Suprapubic skin (tissue), 4 donors: Measurements from ENCODE around the gene NET1. TPM values are rescaled to one million over a fixed set of nuclear protein-coding genes. Genes with fewer than 3 reads are reported as not detected.

ENCODE experiments used
- DNase-seq, 2 donors: peaks; one replicate each; pipeline ENCODE4 v3.0.0-alpha.2; 2019; ENCODE audit warnings: low spot score in 2 of 2
- H3K27ac ChIP-seq: fragments of 200-600 bp; sonication (generic); one replicate; pipeline ENCODE4 v1.5.1; 2019
- H3K27me3 ChIP-seq: fragments of 200-600 bp; sonication (generic); one replicate; pipeline ENCODE4 v1.5.1; 2019
- H3K36me3 ChIP-seq: fragments of 200-600 bp; sonication (generic); one replicate; pipeline ENCODE4 v1.5.1; 2019
- H3K4me1 ChIP-seq: fragments of 200-600 bp; sonication (generic); one replicate; pipeline ENCODE4 v1.5.1; 2019
- H3K4me3 ChIP-seq: fragments of 200-600 bp; sonication (generic); one replicate; pipeline ENCODE4 v1.5.1; 2019; ENCODE audit warnings: mild to moderate bottlenecking
- H3K9me3 ChIP-seq: fragments of 200-600 bp; sonication (generic); one replicate; pipeline ENCODE4 v1.5.1; 2019
- EP300 ChIP-seq: sonication (generic); formaldehyde crosslinking; IDR thresholded peaks from one replicate; pipeline ENCODE4 v1.6.1; 2017; ENCODE audit warnings: antibody characterized with exemption
- POLR2A ChIP-seq, 2 donors: fragments of 450-650 bp; IDR thresholded peaks; one replicate each; pipeline ENCODE4 v1.6.1; 2017; ENCODE audit warnings: antibody characterized with exemption in 2 of 2, mild to moderate bottlenecking in 2 of 2, moderate library complexity in 2 of 2
- POLR2AphosphoS5 ChIP-seq, 3 donors: sonication (generic); formaldehyde crosslinking; IDR thresholded peaks; one replicate each; pipeline ENCODE4 v1.6.1; 2017; ENCODE audit warnings: antibody characterized with exemption in 3 of 3
- WGBS: methylation state at CpG from one replicate; pipeline ENCODE4 v1.1.5; 2018; 5-methylcytosine and 5-hydroxymethylcytosine counted together
- total RNA-seq, 4 donors: library from RNA; depleted of rRNA; stranded (reverse); fragments of >200 nt; gene quantifications; one replicate each; pipeline ENCODE4 v1.1.0, GENCODE V29; 2016
- TF ChIP-seq, protein P1 (sequence below), 2 donors: fragments of 200-600 bp in 1 of 2; fragments of 450-650 bp in 1 of 2; sonication (generic) in 1 of 2; IDR thresholded peaks; one replicate each; pipeline ENCODE4 v1.5.1; 2016 to 2019; ENCODE audit warnings: antibody characterized with exemption in 2 of 2, mild to moderate bottlenecking in 1 of 2, moderate library complexity in 1 of 2

Gene NET1
- total RNA-seq, 4 donors from 2014 or later, result 69.9 to 92.8 (median 76.2) TPM

DNA sequence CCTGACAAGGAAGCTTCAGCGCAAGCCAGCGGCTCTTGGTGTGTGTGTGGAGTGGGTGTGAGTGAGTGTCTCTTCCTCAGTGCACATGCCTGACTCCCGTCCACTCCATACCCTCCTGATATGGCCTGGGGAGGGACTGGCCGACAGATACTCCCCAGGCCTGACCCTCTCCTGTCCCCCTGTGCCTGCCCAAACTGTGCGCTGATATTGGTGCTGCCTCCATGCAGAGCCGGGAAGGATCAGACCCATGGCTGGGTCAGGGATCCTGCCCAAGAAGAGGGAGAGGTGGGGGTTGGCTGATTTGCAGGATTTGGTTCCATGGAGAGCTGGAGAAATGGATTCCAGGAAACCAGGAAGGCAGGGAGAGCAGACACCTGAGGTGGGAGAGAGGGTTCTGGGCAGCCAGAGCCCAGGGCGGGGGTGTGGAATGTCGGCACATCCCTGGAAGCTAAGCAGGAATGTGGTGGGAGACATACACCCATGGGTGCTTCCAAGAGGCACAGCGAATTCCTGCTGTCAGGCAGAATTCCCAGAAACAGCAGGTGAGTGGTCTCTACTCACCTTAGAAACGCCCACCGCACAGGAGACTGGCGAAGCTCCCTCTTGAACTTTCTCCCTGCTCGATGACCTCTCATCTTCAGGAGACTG lies 80.7 kb downstream of the NET1 start:
- peak in 1 of 2 donors; percentile 59 for DNase-seq
- 92% methylated on average over 9 of the region's 13 CpGs for WGBS
- H3K27ac ChIP-seq, result no peak overlapping the region
- no peaks in the 10 kb centered on the region for H3K27me3 ChIP-seq
- no peaks in the 10 kb centered on the region for H3K36me3 ChIP-seq
- H3K4me3 ChIP-seq, result no peak overlapping the region
- no peaks in the 10 kb centered on the region for H3K9me3 ChIP-seq
- TF ChIP-seq, protein P1, sequence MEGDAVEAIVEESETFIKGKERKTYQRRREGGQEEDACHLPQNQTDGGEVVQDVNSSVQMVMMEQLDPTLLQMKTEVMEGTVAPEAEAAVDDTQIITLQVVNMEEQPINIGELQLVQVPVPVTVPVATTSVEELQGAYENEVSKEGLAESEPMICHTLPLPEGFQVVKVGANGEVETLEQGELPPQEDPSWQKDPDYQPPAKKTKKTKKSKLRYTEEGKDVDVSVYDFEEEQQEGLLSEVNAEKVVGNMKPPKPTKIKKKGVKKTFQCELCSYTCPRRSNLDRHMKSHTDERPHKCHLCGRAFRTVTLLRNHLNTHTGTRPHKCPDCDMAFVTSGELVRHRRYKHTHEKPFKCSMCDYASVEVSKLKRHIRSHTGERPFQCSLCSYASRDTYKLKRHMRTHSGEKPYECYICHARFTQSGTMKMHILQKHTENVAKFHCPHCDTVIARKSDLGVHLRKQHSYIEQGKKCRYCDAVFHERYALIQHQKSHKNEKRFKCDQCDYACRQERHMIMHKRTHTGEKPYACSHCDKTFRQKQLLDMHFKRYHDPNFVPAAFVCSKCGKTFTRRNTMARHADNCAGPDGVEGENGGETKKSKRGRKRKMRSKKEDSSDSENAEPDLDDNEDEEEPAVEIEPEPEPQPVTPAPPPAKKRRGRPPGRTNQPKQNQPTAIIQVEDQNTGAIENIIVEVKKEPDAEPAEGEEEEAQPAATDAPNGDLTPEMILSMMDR (IDR thresholded peaks at IDR 0.05), result no peak
- no peak for TF ChIP-seq POLR2AphosphoS5 (IDR thresholded peaks at IDR 0.05)
- no peak for TF ChIP-seq EP300
- TF ChIP-seq POLR2A (IDR thresholded peaks at IDR 0.05), result no peak
- H3K4me1 ChIP-seq, result peaks cover 10% of the 10 kb centered on the region

DNA sequence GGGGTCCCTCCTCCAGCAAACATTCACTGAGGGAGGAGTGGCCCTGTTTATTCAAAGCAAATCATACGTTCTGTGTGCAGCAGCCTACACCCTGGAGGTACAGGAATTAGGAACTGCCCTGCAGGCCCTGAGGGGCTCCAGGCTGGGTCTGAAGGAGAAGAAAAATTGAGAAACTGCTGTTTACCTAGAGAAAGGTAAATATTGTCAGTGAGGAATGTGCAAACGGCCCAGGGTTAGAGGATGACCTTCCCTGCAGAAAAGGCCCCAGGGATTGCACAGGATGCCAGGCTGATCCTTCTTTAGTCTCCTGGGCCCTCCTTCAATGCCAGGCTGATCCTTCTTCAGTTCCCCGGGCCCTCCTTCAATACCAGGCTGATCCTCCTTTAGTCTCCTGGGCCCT lies 81.3 kb downstream of the NET1 start:
- no peaks in the 10 kb centered on the region for H3K36me3 ChIP-seq
- no peaks in the 10 kb centered on the region for H3K27me3 ChIP-seq
- TF ChIP-seq POLR2A (IDR thresholded peaks at IDR 0.05) (no peak), EP300 (no peak), POLR2AphosphoS5 (IDR thresholded peaks at IDR 0.05) (no peak)
- TF ChIP-seq, protein P1 (IDR thresholded peaks at IDR 0.05), result no peak
- H3K4me1 ChIP-seq, result peaks cover 16% of the 10 kb centered on the region
- WGBS, result 65% methylated on average over 3 of the region's 3 CpGs
- no peak overlapping the region for H3K4me3 ChIP-seq
- no peaks in the 10 kb centered on the region for H3K9me3 ChIP-seq
- no peak overlapping the region for H3K27ac ChIP-seq
- DNase-seq, result peak in 1 of 2 donors; percentile 37

DNA sequence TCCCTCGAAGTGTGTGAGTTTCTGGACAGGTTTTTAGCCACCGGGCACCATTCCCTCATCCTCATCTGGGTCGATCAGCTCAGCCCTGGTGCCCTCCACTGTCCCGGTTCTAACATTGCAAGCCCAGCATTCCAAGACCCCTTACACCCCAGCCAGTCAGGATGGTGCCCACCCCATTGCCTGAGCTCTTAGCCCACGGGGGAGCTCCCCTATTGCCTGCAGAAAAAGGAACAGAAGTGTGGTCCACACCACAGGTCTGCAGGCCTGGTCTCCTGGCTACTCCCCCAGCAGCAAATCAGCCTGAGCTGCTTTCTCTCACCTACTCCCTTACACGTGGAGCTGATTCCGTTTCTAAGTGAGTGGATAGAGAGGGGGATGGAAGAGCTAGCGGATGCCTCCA lies 82.3 kb downstream of the NET1 start:
- peaks cover 20% of the 10 kb centered on the region for H3K4me1 ChIP-seq
- WGBS, result 83% methylated on average over 8 of the region's 8 CpGs
- TF ChIP-seq POLR2A (IDR thresholded peaks at IDR 0.05), result no peak
- no peak for TF ChIP-seq EP300
- TF ChIP-seq POLR2AphosphoS5 (IDR thresholded peaks at IDR 0.05), result no peak
- TF ChIP-seq, protein P1 (IDR thresholded peaks at IDR 0.05), result no peak
- H3K36me3 ChIP-seq, result no peaks in the 10 kb centered on the region
- no peak overlapping the region for H3K4me3 ChIP-seq
- peak in 1 of 2 donors; percentile 59 for DNase-seq
- H3K27me3 ChIP-seq, result no peaks in the 10 kb centered on the region
- H3K27ac ChIP-seq, result no peak overlapping the region
- no peaks in the 10 kb centered on the region for H3K9me3 ChIP-seq

DNA sequence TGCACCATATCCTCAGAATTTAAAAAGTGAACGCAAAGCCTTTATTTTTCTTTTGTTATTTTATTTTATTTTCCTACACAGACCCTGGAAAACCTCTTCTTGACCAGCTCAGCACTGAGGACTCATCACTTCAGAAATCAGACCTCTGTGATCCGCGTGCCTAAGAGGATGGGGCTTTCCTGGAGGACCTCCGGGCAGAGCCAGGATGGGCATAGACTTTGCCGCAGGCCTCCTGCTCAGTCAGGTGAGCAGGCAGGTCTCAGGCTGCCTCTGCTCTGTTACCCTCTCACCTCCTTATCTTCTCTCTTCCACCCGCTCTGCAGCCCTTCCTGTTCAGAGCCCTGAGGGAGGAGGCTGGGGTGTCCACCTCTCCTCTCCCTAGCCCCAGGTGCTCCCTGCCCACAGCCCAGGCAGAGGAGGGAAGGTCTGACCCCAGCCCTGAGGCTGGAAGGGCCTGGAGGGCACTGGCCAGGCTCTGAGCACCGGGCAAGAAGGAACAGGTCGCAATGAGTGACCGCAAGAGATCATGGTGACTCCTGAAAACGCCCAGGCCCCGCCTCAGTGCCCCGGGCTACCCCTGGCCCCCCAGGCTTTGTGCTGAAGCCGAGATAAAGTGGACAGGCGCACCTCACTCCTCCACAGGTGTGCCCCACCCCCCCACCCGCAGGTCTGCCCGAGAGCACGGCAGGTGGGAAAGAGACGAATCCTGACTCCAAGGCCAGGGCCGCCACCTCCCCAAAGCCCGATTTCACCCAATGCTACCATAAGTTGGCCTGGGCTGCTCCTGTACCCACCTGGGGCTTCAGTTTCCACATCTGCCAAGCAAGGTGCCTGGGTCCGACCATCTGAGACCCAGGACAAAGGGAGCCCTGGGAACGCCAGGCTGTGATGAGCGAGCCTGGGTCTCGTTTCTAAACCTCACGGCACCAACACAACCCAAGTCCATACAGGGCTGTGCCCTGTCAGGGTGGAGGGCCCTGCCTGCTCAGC lies 84.2 kb downstream of the NET1 start:
- DNase-seq, result peak in 1 of 2 donors; percentile 71
- H3K27me3 ChIP-seq, result no peaks in the 10 kb centered on the region
- H3K4me1 ChIP-seq, result peaks cover 38% of the 10 kb centered on the region
- H3K36me3 ChIP-seq, result no peaks in the 10 kb centered on the region
- H3K27ac ChIP-seq, result peak overlapping the region; percentile 82
- peak overlapping the region; percentile 37 for H3K4me3 ChIP-seq
- H3K9me3 ChIP-seq, result no peaks in the 10 kb centered on the region
- 72% methylated on average over 11 of the region's 25 CpGs for WGBS
- no peak for TF ChIP-seq EP300
- no peak for TF ChIP-seq POLR2AphosphoS5 (IDR thresholded peaks at IDR 0.05)
- TF ChIP-seq, protein P1 (IDR thresholded peaks at IDR 0.05), result no peak
- no peak for TF ChIP-seq POLR2A (IDR thresholded peaks at IDR 0.05)

DNA sequence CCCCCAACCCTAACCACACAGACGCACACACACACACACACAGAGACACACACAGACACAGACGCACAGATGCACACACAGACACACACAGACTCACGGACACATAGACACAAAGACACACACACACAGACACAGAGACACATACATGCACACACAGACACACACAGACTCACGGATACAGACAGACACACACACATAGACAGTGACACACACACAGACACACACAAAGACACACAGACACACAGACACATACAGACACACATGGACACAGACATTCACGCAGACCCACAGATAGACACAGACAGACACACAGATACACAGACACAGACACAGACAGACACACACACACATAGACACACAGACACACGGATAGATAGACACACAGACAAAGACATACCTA lies 84.9 kb downstream of the NET1 start:
- H3K4me3 ChIP-seq, result peak overlapping the region; percentile 37
- peaks cover 45% of the 10 kb centered on the region for H3K4me1 ChIP-seq
- H3K9me3 ChIP-seq, result no peaks in the 10 kb centered on the region
- DNase-seq, result no peak
- no peaks in the 10 kb centered on the region for H3K27me3 ChIP-seq
- TF ChIP-seq, protein P1 (IDR thresholded peaks at IDR 0.05), result no peak
- TF ChIP-seq POLR2A (IDR thresholded peaks at IDR 0.05) (no peak), EP300 (no peak), POLR2AphosphoS5 (IDR thresholded peaks at IDR 0.05) (no peak)
- H3K36me3 ChIP-seq, result no peaks in the 10 kb centered on the region
- WGBS, result 79% methylated on average over 6 of the region's 6 CpGs
- H3K27ac ChIP-seq, result peak overlapping the region; percentile 82
